Putamen (tissue), 1 donor: ENCODE data around the gene BLVRA.
"Not testable (repeated sequence)": the region's sequence is repeated elsewhere in the genome, so short reads cannot be mapped to it uniquely, and the experiment has no call there.

ENCODE experiments used
- DNase-seq: peaks from one replicate; pipeline ENCODE4 v3.0.0-alpha.2; 2016; ENCODE audit warnings: low spot score

Gene BLVRA, protein sequence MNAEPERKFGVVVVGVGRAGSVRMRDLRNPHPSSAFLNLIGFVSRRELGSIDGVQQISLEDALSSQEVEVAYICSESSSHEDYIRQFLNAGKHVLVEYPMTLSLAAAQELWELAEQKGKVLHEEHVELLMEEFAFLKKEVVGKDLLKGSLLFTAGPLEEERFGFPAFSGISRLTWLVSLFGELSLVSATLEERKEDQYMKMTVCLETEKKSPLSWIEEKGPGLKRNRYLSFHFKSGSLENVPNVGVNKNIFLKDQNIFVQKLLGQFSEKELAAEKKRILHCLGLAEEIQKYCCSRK

DNA sequence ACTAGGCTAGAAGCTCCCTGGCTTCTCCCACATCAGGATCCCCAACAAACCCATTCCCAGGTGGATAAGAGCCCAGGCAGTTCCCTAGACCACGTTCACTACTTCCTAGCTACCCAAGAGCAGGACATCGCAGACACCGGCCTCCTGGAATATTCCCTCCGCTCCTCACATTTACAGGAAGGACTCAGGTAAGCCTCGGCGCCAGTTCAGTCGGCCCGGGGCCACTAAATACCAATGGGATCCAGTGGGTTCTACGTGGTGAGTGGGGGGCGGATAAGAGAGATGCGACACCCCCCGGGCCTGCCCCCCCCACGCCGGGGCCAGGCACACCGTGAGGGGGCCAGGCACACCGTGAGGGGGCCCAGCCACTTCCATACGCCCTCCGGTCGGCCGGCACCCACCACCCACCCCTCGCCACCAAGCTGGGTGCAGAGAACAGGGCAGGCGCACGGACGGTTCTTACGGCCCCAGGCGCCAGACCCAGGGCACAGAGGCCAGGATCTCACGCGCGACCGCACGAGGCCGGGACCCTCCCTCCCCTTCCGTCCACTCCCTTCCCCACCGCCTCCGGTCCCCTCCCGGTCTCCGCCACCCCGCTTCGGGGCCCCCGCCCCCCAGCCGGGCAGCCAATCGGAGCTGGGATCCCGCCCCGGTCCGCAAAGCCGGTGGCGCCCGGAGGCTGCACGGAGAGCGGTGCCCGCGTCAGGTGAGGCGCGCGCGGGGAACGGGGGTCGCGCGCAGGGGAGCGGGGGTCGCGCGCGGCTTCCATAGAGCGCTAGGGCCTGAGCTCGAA lies at the start of gene BLVRA:
Gene BLVRA, plus strand, starts transcription at position 652 of the 793 bp plus-strand sequence. CDS start 12,479 bp downstream, outside the sequence.
- no peak for DNase-seq

DNA sequence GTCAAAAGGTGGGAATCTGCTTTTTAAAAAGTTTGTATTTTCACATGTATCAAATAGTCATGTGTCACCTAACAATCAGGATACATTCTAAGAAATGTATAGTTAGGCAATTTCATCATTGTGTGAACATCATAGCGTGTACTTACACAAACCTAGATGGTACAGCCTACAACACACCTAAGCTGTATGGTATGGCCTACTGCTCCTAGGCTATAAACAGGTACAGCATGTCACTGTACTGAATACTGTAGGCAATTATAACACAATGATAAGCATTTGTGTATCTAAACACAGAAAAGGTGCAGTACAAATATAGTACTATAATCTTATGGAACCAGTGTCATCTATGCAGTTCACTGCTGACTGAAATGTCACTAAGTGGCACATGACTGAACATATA lies 47.0 kb upstream of the BLVRA start:
- no peak for DNase-seq

DNA sequence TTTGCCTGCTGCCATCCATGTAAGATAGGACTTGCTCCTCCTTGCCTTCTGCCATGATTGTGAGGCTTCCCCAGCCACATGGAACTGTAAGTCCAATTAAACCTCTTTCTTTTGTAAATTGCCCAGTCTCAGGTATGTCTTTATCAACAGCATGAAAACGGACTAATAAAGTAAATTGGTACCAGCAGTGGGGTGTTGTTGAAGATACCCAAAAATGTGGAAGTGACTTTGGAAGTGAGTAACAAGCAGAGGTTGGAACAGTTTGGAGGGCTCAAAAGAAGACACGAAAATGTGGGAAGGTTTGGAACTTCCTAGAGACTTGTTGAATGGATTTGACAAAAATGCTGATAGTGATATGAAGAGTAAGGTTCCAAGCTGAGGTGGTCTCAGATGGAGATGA lies 42.5 kb upstream of the BLVRA start:
- DNase-seq = not testable (repeated sequence)

DNA sequence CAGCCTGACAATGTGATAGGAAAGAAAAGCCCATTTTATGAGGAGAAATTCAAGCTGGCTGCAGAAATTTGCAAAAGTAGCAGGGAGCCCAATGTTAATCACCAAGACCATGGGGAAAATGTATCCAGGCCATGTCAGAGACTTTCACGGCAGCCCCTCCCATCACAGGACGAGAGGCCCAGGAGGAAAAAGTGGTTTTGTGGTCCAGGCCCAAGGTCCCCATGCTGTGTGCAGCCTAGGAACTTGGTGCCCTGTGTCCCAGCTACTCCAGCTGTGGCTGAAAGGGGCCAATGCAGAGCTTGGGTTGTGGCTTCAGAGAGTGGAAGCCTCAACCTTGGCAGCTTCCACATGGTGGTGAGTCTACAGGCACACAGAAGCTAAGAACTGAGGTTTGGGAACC lies 41.9 kb upstream of the BLVRA start:
- no peak for DNase-seq

DNA sequence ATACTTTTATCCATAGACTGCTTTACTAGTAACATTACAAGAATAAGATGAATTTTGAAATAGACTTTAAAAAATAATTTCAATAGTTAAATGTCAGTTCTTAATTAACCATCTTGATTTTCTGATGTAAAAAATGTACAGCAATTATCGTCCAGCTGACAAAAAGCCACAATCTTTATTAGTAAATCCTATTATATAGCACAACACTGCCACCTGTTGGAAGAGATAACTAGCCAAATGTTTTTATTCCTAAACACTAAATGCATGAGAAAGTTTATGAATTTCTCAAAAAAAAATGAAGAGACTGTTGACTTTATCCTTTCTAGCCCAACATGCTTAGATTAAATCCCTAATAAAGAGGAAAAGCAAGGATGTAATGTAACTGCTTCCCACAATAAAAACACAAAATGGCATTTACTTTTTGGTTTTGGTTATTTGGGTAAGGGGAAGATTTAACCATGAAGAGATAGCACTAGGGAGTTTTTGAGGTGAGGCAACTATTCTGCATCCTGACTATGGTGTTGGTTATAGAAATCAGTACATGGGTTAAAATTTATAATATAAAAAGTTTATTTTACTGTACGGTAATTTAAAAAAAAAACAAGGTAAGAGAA lies 37.2 kb upstream of the BLVRA start:
- DNase-seq = no peak

DNA sequence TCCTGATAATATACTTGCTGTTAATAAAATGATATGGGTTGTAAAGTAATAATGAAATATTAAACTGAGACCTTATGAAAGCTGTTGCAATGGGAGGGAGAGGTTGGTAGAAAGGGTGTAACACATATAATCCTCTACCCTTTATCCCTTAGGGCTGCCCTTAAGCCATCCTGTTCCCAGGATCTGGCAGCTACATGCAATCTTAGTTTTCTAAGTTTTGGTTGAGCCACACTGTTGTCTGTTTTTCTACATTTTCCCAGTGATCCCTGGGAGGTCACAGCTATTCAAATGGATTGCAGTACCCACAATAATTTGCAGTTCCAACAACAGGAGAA lies 35.5 kb upstream of the BLVRA start:
- no peak for DNase-seq

DNA sequence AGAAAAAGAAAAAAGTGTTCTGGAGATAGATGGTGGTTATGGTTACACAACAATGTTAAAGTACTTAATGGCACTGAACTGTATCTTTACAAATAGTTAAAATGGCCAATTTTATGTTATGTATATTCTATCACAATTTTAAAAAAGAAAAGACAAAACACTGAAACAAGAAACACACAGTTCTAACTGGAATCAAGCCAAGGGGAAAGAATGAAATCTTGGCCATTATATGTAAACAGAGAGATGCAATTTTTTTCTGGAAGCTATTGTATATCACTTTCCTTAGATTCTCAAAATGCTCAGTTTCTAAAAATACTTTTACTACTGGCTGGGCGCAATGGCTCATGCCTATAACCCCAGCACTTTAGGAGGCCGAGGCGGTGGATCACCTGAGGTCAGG lies 33.2 kb upstream of the BLVRA start:
- DNase-seq = no peak

DNA sequence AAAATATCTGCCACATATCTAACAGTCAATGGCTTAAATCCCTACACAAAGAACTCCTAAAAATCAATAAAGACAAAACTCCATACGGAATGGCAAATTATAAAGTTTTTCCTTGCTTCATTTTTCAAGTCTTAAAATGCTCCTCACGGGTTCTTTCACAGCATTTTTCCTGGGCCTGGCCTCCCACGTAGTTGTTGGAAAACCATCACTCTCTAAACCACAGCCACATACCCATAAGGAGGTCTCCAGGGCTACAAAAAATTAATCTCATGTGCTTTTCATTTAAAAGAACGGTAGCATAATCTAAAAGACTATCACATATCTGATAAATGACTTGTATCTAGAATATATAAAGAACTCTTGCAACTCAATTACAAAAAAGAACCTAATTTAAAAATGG lies 32.0 kb upstream of the BLVRA start:
- DNase-seq = no peak

DNA sequence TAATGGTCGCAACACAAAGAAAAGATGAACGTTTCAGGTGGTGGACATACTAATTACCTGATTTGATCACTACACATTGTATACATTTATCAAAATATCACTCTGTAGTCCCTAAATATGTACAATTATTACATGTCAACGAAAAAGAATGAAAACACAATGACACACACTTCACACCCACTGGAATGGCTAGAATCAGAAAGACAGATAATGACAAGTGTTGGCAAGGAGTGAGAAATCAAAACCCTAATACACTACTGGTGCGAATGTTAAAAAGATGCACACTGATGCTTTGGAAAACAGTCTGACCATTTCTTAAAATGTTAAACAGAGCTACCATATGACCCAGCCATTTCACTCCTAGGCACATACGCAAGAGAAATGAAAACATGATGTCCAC lies 31.5 kb upstream of the BLVRA start:
- no peak for DNase-seq

DNA sequence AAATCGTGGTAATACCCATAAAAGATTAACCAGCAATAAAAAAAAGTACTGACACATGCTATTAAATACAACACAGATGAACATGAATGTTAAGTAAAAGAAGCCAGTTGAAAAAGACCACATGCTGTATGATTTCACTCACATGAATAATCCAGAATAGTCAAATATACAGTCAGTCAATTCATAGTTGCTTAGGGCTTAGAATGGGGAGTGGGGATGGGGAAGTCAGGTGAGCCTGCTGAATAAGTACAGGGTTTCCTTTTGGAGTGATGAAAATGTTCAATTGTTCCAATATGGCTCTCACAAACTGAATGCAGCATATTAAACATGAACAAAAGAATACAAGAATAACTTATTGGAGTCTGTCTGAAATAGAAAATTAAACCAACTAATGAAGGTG lies 31.0 kb upstream of the BLVRA start:
- no peak for DNase-seq

DNA sequence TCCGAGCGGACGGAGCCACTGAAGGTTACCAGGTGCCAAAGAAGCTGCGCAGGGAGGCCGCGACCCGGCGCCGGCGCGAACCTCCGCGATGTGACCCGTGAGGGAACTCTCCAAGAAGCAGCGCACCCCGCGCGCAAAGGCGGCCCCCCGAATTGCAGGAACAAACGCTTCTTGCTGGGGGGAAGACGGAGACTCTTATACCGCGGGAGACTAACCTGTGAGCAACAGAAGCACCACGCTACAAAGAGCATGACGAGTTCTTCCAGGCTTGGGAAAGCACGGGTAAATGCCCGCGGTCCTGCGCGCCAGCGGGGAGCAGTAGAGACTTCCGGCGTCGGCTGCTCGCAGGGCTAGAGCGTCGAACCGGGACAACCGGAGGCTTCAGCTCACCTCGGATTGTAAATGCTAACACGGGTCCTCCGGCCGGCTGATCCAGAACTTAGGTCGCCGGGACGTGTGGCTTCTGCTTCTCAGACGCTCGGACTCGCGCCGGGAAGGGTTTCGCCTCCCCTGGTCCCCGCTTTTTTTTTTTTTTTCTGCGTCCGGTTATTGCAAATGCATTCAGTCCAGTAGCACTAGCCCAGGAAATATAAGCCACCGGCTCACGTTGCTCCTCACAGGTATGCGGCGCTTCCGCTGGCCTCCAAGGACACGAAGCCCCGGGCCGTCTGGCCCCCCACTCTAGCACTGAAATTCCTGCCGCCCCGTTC lies 29.1 kb upstream of the BLVRA start, which contains the start of gene COA1:
Gene COA1, minus strand, starts transcription at position 310 of the 710 bp plus-strand sequence. CDS start 80,909 bp downstream, outside the sequence.
- peak; percentile 86 for DNase-seq

DNA sequence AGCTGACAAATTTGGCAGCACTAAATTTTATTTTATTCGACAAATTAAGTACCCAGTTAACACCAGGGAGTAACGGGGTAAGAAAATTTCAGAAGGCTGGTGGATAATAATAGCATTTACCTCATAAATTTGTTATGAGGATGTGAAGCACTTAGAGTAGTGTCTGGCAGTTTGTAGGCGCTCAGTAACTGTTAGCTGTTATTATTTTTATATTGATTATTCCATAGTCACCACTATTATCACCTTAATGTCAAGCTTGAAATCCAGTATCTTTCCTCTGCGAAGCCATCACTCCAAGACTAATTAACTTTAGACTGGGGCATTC lies 28.6 kb upstream of the BLVRA start:
- DNase-seq = no peak

DNA sequence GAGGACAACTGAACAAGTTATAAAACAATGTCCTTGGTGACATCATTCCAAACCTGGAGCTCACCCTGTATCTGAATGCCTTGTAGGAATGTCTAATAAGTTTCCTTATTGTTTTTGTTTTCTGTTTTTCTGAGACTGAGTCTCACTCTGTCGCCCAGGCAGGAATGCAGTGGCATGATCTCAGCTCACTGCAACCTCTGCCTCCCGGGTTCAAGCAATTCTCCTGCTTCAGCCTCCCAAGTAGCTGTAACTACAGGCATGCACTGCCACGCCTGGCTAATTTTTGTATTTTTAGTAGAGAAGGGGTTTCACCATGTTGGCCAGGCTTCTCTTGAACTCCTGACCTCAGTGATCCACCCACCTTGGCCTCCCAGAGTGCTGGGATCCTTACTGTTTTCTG lies 27.0 kb upstream of the BLVRA start:
- DNase-seq = not testable (repeated sequence)

DNA sequence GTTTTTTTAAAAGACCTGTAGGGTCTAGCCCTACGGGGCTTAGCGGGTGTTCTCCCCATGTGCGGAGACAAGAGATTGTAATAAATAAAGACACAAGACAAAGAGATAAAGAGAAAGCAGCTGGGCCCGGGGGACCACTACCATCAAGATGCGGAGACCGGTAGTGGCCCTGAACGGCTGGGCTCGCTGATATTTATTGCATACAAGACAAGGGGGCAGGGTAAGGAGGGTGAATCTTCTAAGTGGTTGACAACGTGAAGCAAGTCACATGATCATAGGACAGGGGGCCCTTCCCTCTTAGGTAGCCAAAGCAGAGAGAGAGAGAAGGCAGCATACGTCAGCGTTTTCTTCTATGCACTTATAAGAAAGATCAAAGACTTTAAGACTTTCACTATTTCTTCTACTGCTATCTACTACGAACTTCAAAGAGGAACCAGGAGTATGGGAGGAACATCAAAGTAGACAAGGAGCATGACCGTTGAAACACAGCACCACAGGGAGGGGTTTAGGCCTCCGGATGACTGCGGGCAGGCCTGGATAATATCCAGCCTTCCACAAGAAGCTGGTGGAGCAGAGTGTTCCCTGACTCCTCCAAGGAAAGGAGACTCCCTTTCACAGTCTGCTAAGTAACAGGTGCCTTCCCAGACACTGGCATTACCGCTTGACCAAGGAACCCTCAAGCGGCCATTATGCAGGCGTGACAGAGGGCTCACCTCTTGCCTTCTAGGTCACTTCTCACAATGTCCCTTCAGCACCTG lies 23.7 kb upstream of the BLVRA start:
- not testable (repeated sequence) for DNase-seq

DNA sequence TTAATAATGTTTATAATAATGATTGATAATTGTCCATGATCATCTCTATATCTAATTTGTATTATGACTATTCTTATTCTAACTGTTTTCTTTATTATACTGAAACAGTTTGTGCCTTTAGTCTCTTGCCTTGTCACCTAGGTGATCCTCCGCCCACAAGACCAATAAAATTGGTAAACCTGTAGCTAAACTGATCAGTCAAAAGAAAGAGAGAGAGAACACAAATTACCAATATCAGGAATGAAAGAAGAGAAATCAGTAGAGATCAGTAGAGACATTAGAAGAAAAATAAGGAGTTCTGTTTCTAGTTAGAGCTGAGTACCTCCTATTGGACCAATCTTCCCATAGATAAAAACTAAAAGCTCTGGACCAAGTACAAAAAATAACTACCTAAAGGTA lies 23.1 kb upstream of the BLVRA start:
- DNase-seq = no peak

DNA sequence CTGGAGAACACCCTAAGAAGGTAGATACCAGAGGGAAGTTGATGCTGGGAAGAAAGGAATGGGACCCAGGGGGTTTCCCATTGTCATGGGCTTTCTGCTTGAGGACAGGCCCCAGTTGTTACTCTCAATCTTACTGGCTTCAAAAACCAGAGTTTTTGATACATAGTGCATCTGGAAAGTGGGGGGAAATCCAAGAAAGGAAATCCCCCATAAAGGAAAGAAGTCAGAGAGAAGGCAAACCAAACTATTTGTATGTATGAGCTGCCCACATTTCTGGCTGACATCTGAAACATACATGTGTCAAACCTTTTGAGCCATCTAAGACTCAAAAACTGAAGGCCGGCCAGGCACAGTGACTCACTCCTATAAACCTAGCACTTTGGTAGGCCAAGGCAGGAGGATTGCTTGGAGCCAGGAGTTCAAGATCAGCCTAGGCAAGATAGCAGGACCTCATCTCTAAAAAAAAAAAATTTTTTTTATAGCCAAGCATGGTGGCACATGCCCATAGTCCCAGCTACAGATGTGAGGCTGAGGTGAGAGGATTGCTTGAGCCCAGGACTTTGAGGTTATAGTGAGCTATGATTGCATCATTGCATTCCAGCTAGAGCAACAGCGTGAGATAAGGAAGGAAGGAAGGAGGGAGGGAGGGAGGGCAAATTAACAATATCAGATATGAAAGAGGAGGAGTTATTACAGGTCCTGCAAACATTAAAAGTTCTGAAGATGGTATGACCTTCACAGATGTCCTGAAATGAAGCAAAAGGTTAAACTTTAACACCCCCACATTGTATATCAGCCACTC lies 22.5 kb upstream of the BLVRA start:
- DNase-seq = no peak

DNA sequence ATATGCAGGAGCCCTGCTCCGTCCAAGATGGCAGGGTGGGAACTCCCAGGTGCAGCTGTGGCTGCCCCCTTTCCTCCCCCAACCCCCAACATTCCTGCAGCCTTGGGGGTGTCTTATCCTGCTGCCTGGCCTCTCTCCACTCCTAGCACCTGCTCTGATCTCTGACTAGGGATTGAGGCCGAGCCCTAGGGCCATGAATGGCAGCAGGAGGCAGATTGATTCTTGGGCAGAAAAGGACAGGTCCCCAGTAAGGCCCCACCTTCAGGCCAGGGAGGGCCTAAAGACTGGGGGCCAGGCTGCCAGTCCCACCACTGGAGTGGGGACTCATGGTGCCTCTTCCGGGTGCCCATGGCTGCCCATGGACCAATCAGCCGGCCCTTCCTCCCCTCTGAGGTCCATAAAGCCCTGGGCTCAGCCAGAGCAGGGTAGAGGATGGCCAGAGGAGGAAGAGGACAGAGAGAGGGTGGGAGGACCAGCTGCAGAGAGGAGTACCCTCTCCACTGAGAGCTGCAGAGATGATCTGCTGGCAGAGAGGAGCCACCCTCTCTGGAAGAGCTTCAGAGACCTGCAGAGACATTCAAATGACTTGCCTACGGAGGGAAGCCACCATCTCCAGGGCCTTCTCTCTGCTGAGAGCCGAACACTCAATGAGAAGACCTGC lies 20.9 kb upstream of the BLVRA start:
- DNase-seq = no peak

DNA sequence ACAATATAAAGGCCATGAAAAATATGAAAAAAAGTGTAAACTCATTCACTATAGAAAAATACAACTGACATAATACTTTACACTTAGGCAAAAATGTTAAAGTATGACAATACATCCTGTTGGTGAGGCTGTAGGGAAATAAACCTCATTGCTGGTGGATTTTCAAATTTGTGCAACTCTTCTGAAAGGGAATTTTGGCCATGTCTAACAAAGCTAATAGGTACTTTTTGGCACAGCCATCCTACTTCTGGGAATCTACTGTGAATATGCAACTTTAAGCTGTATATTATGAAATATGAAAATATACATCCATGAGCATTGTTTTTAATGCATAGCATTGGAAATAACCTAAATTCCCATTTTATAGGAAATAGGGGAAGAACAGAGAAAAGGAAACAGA lies 15.8 kb upstream of the BLVRA start:
- DNase-seq = no peak

DNA sequence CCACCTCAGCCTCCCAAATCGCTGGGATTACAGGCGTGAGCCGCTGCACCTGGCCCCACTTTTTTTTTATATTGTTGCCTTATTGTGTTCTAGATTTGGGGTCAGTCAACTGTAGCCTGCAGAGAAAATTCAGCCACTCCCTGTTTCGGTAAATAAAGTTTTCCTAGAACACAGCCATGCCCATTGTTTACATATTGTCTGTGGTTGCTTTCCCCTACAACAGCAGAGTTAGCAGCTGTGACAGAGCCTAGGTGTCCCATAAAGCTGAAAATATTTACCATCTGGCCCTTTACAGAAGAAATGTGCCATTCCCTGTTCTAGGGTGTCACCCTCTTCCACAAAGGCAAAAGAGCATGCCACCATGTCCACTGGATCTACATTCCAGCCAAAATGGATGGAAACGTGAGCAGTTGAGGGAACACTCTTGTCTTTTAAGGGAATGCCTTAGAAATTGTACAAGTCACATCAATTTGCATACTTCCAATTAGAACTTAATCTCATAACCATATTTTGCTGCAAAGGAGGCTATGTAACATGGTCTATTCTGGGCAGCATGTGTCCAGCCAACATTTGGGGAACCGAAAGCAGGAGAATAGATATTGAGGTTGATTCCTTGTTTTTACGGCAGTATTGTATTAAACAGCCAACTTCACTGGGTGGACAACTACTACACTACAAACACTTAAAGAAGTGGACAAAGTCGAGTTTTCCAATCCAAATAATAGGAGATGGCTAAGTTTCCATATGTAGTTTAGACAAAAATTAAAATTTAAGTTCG lies 11.0 kb upstream of the BLVRA start:
- no peak for DNase-seq
